SH-SY5Y (cell line): ENCODE measurements around the gene MALL.

Experiments used
- GATA2 ChIP-seq: IDR thresholded peaks from 2 replicates; pipeline ENCODE4 v1.6.1; 2011; ENCODE audit warnings: mild to moderate bottlenecking, low read depth, low read length
- GATA3 ChIP-seq: IDR thresholded peaks from 2 replicates; pipeline ENCODE4 v1.6.1; 2011; ENCODE audit warnings: low read depth, mild to moderate bottlenecking, low read length, moderate library complexity

GRCh38 chr2:110116033-110116710 lies 550 bp upstream of the MALL start:
- no peak for TF ChIP-seq GATA2
- no peak for TF ChIP-seq GATA3
